HG02571 (cell line): ENCODE data around the gene ANLN.
"Not testable (repeated sequence)": the region's sequence is repeated elsewhere in the genome, so short reads cannot be mapped to it uniquely, and the experiment has no call there.

ENCODE experiments used
- ATAC-seq: cut with Tn5 transposase; IDR thresholded peaks from one replicate; pipeline ENCODE4 v1.9.1; 2021; ENCODE audit warnings: mild to moderate bottlenecking, moderate library complexity; ENCODE audit not compliant: unreplicated experiment

The ANLN gene

DNA sequence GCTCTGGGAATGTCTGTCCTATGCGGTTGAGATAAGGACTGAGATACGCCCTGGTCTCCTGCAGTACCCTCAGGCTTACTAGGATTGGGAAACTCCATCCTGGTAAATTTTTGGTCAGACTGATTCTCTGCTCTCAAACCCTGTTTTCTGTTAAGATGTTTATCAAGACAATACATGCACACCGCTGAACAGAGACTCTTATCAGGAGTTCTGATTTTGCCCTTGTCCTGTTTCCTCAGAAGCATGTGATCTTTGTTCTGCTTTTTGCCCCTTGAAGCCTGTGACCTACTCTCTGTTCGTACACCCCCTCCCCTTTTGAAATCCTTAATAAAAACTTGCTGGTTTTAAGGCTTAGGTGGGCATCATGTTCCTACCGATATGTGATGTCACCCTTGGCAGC lies 76.3 kb downstream of the ANLN start:
- ATAC-seq = not testable (repeated sequence)

DNA sequence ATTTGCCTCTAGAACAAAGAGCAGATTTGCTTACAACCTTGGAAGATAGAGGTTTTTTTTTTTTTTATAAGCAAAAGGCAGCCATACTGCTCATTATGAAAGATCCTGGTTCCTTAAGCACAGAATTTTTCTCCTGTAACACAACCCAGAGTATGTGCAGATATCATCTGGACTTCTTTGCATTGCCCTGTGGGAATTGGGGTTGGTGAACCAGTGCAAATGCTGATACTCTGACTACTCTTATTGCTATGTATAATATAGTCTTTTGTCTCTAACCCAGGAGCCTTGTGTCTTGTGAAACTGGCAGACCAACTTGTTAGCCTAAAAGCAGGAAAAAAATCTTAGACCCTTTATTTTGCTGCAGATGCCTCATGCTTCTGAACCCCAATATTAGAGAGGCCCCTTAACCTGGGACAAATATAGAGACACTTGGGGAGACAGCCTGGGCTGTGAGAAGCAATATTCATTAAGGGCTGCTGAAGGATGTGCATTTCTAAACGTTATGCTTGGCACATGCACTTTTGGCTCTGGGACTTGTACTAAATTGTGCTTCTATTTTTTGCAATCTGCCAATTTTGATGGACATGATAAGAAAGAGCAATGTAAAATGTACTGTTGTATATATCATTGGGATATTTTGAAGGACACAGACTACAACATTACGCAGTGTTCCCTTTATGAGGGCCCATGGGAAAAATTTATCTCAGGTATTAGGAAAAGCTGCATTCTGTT lies 78.9 kb downstream of the ANLN start:
- no peak for ATAC-seq

DNA sequence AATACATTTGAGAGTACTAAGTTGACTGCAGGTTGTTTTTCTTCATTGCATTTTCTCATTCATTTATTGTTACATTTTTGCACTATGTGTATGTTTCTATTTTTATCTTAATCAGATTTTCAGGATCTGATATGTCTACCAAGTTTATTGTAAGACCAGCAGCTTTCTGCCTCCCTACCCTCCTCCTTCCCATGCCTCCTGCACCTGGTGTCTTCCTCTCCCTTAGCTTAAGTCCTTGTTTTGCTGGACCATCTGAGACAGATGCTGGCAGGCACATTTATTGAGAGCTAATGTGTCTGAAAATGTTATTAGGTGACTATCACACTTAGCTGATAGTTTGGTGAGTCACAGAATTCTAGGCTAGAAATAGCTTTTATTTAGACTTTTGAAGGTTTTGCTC lies 79.6 kb downstream of the ANLN start:
- ATAC-seq = no peak

DNA sequence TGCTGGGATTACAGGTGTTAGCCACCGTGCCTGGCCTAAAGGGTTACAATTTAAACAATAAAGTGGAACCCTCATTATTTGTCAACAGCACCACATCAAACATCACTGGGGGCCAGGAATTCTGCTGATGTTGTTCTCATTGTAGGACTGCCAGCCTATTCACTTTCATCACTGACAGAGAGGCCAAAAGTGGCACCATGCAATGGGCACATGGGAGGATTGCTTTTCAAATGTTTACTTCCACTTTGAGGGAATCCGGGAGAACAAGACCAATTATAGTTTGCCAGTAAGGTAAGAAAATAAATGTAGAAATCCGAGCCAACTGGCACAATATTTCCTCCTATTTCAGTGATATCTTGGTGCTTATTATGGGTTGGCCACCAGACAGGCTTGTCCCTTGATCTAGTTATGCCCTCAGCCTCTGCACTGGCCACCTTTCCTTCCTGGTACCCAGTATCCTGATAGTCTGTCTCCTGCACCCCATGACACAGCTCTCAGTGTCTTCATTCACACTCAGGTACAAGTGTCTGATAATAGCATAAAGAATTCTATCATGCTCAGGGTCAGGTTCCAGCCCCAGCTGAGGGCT lies 82.6 kb downstream of the ANLN start:
- no peak for ATAC-seq

DNA sequence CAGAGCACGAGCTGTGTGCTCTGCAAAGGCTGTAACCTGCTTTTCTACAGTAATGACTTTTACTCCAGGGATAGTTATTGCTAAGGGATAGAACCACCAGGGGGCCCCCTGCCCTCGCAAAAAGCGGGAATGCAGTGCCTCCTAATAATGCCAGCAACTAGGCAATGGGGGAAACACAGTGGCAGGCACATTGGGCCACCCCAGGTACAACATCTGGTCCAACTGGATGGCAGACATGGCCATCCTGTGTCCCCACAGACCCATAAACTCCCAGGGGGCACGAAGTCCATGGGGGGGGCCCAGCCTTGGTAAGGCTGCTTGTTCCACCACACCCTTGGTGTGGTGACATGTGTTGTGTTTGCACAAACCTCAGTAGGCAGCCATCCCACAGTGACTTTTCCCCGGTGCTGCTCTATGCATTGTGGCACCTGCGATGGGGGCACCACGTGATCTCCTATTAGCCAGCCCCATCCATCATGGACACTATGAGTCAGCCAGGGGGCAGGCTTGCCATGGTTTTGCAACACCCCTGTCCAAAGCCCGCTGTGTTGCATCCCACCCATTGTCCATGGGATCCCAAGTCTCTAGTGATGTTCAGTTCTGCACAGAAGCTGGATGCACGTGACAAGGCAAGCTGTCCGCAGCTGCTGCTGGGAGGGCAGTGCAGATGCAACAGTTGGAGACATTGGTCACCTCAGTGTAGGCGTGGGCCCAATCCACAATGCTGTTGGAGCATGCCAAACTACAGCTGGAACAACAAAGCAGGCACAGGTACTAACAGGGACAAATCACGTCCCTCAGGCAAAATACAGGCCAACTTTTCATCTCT lies 84.0 kb downstream of the ANLN start:
- no peak for ATAC-seq

DNA sequence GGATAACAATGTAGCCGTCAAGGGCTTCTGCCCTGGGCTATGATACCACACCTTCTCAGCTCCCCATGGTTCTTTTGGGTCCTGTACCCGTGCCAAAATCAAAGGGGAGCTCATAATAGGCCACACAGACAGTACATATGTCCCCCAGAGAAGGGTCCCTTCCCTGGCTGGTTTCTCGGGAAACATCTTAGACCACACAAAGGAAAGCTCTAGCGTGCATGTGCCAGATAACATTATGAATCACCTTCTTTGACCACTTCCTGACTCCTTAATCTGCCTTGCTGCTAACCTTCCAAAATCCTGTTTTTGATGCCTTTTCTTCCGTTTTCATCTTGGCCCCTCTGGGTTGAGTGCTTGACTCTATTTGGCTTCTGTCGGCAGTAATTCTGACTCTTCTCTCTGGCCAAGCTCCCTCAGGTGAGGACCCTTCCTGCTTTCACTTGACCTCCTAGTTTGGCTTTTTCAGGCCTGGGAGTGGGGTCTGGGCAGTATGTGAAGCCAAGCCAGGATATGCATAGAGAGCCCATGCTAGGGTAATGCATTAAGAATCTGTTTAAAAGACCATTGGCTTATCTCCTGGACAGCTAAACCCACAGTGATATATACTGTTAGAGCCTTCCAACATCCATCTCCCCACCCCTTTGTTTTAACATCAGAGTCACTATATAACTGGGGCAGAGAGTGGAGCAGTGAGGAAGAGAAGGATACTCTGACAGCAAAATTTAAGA lies 84.8 kb downstream of the ANLN start:
- ATAC-seq = no peak

DNA sequence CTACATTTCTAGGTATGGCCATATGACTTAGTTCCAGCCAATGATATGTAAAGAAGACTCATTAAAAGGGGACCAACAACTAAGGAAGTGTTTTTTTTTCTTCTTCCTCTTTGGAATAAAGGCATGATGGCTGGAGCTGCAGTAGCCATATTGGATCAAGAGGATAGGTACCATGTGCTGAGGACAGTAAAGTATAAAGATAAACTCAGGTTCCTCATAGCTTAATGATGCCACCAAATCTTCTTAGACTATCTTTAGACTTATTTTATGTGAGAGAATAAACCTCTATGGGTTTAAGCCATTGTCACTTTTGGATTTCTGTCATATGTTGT lies 85.3 kb downstream of the ANLN start:
- no peak for ATAC-seq

DNA sequence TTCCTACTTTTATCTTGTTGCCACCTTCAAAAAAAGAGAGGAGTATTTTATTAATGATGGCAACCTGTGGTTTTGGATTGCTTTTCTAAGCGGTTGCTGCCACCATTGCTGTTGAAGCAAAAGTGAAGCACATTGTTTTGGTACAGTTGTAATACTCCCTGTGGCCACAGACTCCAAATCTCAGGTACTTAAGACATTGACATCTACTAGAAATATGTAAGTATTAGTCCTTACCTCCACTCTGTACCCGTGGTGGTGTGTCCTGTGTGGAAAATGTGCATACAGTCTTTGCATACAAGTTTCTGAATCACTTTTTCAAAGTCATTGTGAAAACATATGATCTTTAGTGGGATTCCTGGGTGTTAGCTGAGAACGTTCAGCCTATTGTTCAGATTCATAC lies 85.7 kb downstream of the ANLN start:
- ATAC-seq = no peak

DNA sequence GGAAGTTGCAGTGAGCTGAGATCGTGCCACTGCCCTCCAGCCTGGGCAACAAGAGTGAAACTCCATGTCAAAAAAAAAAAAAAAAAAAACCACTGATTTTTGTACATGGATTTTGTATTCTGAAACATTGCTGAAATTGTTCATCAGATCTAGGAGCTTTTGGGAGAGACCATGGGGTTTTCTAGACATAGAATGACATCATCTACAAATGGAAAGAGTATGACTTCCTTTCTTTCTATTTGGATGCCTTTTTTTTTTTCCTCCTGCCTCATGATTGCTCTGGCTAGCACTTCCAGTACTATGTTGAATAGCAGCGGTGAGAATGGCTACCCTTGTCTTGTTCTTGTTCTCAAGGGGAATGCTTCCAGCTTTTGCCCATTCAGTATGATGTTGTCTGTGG lies 89.1 kb downstream of the ANLN start:
- ATAC-seq = no peak

DNA sequence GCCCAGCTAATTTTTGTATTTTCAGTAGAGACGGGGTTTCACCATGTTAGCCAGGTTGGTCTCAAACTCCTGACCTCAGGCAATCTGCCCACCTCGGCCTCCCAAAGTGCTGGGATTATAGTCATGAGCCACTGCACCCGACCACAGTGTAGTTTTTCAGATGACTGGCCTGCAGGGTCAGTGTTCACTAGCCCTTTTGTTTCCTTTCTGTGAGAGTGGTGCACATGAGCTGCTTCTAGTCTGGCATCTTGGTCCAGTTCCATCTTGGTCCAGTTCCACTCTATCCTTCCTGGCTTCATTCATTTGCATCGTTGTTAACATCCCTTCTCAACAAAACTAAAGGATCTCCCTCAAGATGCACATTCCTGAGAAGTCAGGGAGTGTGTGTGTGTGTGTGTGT lies 94.2 kb downstream of the ANLN start:
- not testable (repeated sequence) for ATAC-seq

DNA sequence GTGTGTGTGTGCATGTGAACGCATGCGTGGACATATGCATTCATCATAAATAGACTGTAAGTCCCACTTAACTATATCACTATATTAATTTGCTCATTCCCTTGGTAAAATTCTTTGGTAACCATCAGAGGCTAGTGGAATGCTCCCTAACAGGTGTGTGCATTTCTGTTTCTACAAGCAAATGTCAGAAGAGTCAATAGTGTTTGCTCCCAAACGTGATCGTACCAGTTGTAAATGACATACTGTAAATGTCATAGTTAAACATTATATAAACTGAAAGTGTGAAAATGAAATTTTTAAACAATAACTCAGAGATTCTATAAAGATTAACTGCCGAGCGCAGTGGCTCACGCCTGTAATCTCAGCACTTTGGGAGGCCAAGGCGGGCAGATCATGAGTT lies 94.6 kb downstream of the ANLN start:
- ATAC-seq = no peak

DNA sequence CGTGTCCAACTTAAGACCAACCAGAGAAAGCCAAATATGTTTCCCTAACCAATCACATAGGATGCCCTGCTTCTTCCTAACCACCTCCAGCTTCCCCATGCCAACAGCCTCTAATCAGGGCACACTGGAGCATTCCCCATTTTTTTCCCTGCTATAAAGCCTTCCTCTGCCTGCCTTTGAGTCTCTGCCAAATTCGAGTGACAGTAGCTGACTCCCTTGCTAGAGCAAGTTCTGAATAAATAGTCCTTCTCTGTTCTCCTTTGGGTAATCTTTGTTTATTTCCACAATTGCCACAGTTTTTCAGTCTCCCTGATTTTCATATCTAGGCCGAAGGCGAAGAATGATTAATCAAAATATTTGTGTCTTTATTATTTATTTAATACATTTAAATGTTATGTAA lies 96.7 kb downstream of the ANLN start:
- ATAC-seq = no peak

DNA sequence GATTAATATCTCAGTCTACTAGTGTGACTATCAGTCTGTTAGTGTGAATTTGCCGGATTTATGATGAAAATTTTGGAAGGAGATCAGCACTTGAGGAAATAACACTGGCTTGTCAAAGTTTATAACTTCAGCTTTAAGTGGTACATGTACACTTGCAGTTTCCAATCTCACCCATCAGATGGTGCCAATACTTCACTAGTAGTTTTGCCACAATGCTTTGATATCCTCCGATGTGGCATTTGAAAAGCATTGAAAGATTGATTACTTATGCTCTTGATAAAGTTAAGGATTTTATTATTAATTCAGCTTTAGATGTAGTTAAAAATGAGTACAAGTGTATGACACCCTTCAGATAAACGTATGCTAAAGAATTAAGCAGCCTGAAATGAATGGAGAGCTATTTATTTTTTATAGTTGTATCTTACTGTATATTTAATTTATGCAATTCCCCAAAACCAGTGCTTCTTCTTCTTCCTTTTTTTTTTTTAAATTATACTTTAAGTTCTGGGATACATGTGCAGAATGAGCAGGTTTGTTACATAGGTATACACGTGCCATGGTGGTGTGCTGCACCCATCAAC lies 98.2 kb downstream of the ANLN start:
- ATAC-seq = no peak

DNA sequence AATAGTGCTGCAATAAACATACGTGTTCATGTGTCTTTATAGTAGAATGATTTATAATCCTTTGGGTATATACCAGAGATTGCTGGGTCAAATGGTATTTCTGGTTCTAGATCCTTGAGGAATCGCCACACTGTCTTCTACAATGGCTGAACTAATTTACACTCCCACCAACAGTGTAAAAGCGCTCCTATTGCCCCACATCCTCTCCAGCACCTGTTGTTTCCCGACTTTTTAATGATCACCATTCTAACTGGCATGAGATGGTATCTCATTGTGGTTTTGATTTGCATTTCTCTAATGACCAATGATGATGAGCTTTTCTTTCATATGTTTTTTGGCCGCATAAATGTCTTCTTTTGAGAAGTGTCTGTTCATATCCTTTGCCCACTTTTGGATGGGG lies 99.0 kb downstream of the ANLN start:
- not testable (repeated sequence) for ATAC-seq

DNA sequence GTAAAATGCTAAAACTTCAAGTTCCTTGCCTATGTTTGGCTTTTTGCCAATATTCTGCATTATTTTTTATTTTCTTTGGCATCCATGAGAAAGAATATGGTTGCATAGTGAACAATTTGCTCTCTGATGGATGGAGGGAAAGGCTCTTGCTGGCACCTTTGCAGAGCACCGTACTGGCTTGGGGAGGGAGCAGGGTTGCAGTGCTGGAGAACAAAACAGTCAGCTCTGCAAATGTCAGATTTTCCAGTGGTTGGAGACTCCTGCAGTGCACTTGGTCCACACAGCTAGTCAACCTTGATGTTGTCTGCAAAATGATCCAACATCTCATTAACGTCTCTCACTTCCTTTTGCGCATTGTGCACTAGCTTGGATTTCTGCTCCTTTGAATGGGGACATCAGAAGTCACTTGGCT lies 100.8 kb downstream of the ANLN start:
- no peak for ATAC-seq

DNA sequence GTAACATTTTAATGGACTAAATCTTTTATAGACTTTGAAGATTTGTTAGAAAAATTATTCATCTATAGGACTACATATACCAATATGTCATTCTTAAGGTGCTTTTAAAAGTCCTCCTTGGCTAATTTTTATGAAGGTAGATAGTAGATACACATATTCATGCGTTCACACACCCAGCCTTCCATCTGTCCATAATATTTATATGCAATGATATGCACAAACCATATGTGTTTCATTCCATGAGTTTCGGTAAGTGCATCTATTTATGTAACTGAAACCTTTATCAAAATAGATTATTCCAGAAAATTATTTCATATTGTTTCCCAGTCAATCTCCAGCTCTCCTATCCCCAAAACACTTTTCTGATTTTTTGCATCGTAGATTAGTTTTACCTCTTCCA lies 101.7 kb downstream of the ANLN start:
- no peak for ATAC-seq

DNA sequence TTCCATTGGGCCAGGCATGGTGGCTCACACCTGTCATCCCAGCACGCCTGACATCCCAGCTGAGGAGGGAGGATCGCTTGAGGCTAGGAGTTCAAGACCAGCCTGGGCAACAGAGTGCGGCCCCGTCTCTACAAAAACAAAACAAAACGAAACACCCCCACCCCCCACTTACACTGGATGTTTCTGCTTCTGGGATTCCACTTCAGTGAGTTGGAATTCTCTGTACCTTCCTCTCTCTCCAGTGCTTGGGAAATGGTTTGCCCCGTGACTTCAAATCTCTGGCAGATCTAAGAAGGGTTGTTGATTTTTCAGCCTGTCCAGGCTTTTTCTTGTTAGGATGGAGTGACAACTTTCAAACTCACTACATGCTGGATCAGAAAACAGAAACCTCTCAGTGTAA lies 106.9 kb downstream of the ANLN start:
- ATAC-seq = no peak

DNA sequence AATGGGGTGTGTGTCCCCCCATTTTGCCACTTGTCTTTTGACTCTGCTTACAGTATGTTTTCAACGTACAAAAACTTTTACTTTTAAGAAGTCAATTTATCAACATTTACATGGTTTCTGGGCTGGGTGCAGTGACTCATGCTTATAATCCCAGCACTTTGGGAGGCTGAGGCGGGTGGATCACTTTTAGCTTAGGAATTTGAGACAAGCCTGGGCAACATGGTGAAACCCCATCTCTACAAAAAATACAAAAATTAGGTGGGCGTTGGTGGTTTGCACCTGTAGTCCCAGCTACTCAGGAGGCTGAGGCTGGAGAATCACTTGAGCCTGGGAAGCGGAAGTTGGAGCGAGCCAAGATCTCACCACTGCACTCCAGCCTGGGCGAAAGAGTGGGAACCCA lies 107.5 kb downstream of the ANLN start:
- ATAC-seq = not testable (repeated sequence)

DNA sequence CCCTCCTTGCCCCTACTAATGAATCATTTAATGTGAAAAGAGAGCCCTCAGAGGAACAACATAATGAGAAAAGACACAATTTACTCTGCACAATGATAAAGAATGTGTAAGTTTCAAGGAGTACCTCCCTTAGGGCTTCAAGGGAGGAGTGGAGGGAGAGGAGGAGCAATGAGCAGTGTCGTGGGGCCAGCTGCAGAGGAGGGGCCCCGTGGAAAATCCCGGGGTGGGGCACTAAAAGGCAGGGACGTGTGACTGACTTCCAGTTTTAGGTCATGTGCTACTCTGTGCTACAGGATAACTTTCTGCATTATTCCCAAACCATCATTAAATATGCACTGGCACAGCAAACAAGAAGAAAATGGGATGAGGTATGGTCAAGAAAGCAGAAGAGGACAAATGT lies 108.1 kb downstream of the ANLN start:
- ATAC-seq = no peak
